ENCODE results near the gene MED12L.
A peak's percentile ranks its signal among the peaks of the same experiment; 100 is the strongest.
"Not testable (repeated sequence)": the region's sequence is repeated elsewhere in the genome, so short reads cannot be mapped to it uniquely, and the experiment has no call there.

The MED12L gene

GRCh38 chr3:151076626-151077025 lies 8.8 kb upstream of the MED12L start:
- Histone ChIP-seq H3K4me2 (no peak overlapping the region), H3K27me3 (ENCODE audit: insufficient read depth, low read depth) (no peaks in the 10 kb centered on the region), H3K9ac (no peak overlapping the region), H3K36me3 (ENCODE audit: insufficient read depth) (no peaks in the 10 kb centered on the region), H2AFZ (ENCODE audit: low read depth) (no peak overlapping the region), H3K4me3 (IDR thresholded peaks at IDR 0.05; ENCODE audit: insufficient read depth, low read depth, low read length) (no peak overlapping the region), H3K79me2 (ENCODE audit: insufficient read depth, low read depth) (no peaks in the 10 kb centered on the region), H3K27ac (no peak overlapping the region), H3K4me1 (ENCODE audit: low read depth, poor library complexity, severe bottlenecking) (no peaks in the 10 kb centered on the region), H4K20me1 (ENCODE audit: insufficient read depth) (no peaks in the 10 kb centered on the region)
- TF ChIP-seq CTCF (conservative IDR thresholded peaks at IDR 0.05; ENCODE audit: low read depth, low read length), result no peak

GRCh38 chr3:151081082-151081481 lies 4.4 kb upstream of the MED12L start:
- H3K79me2 ChIP-seq (ENCODE audit: insufficient read depth, low read depth); H3K4me3 ChIP-seq (IDR thresholded peaks at IDR 0.05; ENCODE audit: insufficient read depth, low read depth, low read length); H3K27ac ChIP-seq; H4K20me1 ChIP-seq (ENCODE audit: insufficient read depth); H2AFZ ChIP-seq (ENCODE audit: low read depth); H3K4me1 ChIP-seq (ENCODE audit: low read depth, poor library complexity, severe bottlenecking); H3K9ac ChIP-seq; H3K4me2 ChIP-seq; H3K36me3 ChIP-seq (ENCODE audit: insufficient read depth); H3K27me3 ChIP-seq (ENCODE audit: insufficient read depth, low read depth): not testable (repeated sequence)

GRCh38 chr3:151082880-151083838 lies 2.3 kb upstream of the MED12L start:
- no peaks in the 10 kb centered on the region for H3K36me3 ChIP-seq (ENCODE audit: insufficient read depth)
- H3K79me2 ChIP-seq (ENCODE audit: insufficient read depth, low read depth), result no peaks in the 10 kb centered on the region
- no peaks in the 10 kb centered on the region for H3K27me3 ChIP-seq (ENCODE audit: insufficient read depth, low read depth)
- H4K20me1 ChIP-seq (ENCODE audit: insufficient read depth), result no peaks in the 10 kb centered on the region
- no peak for TF ChIP-seq CTCF (conservative IDR thresholded peaks at IDR 0.05; ENCODE audit: low read depth, low read length)
- no peak overlapping the region for H3K4me3 ChIP-seq (IDR thresholded peaks at IDR 0.05; ENCODE audit: insufficient read depth, low read depth, low read length)
- H3K9ac ChIP-seq, result no peak overlapping the region
- H3K4me2 ChIP-seq, result no peak overlapping the region
- no peaks in the 10 kb centered on the region for H3K4me1 ChIP-seq (ENCODE audit: low read depth, poor library complexity, severe bottlenecking)
- H3K27ac ChIP-seq, result no peak overlapping the region
- no peak overlapping the region for H2AFZ ChIP-seq (ENCODE audit: low read depth)

GRCh38 chr3:151084893-151085226 lies 604 bp upstream of the MED12L start:
- peak overlapping the region; percentile 74 for H3K4me2 ChIP-seq
- H3K9ac ChIP-seq, result peak overlapping the region; percentile 26; the same call in 1 of the 2 replicates
- no peaks in the 10 kb centered on the region for H4K20me1 ChIP-seq (ENCODE audit: insufficient read depth)
- H3K4me3 ChIP-seq (IDR thresholded peaks at IDR 0.05; ENCODE audit: insufficient read depth, low read depth, low read length), result peak overlapping the region; percentile 23
- peak overlapping the region; percentile 82 for H2AFZ ChIP-seq (ENCODE audit: low read depth)
- TF ChIP-seq CTCF (conservative IDR thresholded peaks at IDR 0.05; ENCODE audit: low read depth, low read length), result no peak
- no peaks in the 10 kb centered on the region for H3K36me3 ChIP-seq (ENCODE audit: insufficient read depth)
- H3K4me1 ChIP-seq (ENCODE audit: low read depth, poor library complexity, severe bottlenecking), result no peaks in the 10 kb centered on the region
- H3K27ac ChIP-seq, result no peak overlapping the region
- no peaks in the 10 kb centered on the region for H3K79me2 ChIP-seq (ENCODE audit: insufficient read depth, low read depth)
- H3K27me3 ChIP-seq (ENCODE audit: insufficient read depth, low read depth), result no peaks in the 10 kb centered on the region

- H3K4me2 ChIP-seq, result peak overlapping the region; percentile 74
- H3K79me2 ChIP-seq (ENCODE audit: insufficient read depth, low read depth), result no peaks in the 10 kb centered on the region
- no peaks in the 10 kb centered on the region for H3K36me3 ChIP-seq (ENCODE audit: insufficient read depth)
- H3K27ac ChIP-seq, result no peak overlapping the region
- H4K20me1 ChIP-seq (ENCODE audit: insufficient read depth), result no peaks in the 10 kb centered on the region
- no peaks in the 10 kb centered on the region for H3K27me3 ChIP-seq (ENCODE audit: insufficient read depth, low read depth)
- H3K9ac ChIP-seq, result peak overlapping the region; percentile 26; the same call in 1 of the 2 replicates
- H3K4me1 ChIP-seq (ENCODE audit: low read depth, poor library complexity, severe bottlenecking), result no peaks in the 10 kb centered on the region
- H2AFZ ChIP-seq (ENCODE audit: low read depth), result peak overlapping the region; percentile 82
- no peak for TF ChIP-seq CTCF (conservative IDR thresholded peaks at IDR 0.05; ENCODE audit: low read depth, low read length)
- peak overlapping the region; percentile 91 for H3K4me3 ChIP-seq (IDR thresholded peaks at IDR 0.05; ENCODE audit: insufficient read depth, low read depth, low read length)
Measured at GRCh38 chr3:151085889-151086483, 522 bp downstream of the MED12L start.
